SU-DHL-6 (cell line): ENCODE results near the gene ETNK2.

Experiments
- CTCF ChIP-seq: fragments of 200-600 bp; sonication (generic); IDR thresholded peaks from one replicate; pipeline ENCODE4 v1.5.1; 2017; ENCODE audit warnings: antibody characterized with exemption, mild to moderate bottlenecking, low read length, moderate library complexity; ENCODE audit not compliant: insufficient read depth, poor library complexity, severe bottlenecking
- EZH2phosphoT487 ChIP-seq: fragments of 200-600 bp; sonication (generic), shearing (Covaris generic); conservative IDR thresholded peaks from 2 replicates; pipeline ENCODE4 v1.6.1; 2018; ENCODE audit warnings: mild to moderate bottlenecking, antibody characterized with exemption, low read length, moderate library complexity, mixed read lengths

GRCh38 chr1:204157962-204158361, 6.1 kb upstream of the ETNK2 start:
- no peak for TF ChIP-seq CTCF
- no peak for TF ChIP-seq EZH2phosphoT487
